Measurements from ENCODE around the gene MSANTD1.

- TF ChIP-seq CTCF (IDR thresholded peaks at IDR 0.05; ENCODE audit: insufficient read depth, low read depth, low read length) (no peak), EZH2 (IDR thresholded peaks at IDR 0.05; ENCODE audit: insufficient read depth, low read length) (no peak)
Measured at GRCh38 chr4:3263876-3264193, 14.9 kb downstream of the MSANTD1 start.
